Testis (tissue), 3 donors: ENCODE results near the gene MYL7. TPM values are rescaled to one million over a fixed set of nuclear protein-coding genes. Genes with fewer than 3 reads are reported as not detected.

Experiments
- DNase-seq: peaks from one replicate; pipeline ENCODE4 v3.0.0-alpha.2; 2019
- H3K27ac ChIP-seq, 2 donors: fragments of 200-600 bp; sonication (generic); one replicate each; pipeline ENCODE4 v1.5.1; 2019
- H3K27me3 ChIP-seq: fragments of 200-600 bp; sonication (generic); one replicate; pipeline ENCODE4 v1.5.1; 2019
- H3K36me3 ChIP-seq: fragments of 200-600 bp; sonication (generic); one replicate; pipeline ENCODE4 v1.5.1; 2017; ENCODE audit warnings: low read depth; ENCODE audit errors: missing control alignments
- H3K4me1 ChIP-seq: fragments of 200-600 bp; sonication (generic); one replicate; pipeline ENCODE4 v1.5.1; 2019
- H3K4me3 ChIP-seq, 2 donors: fragments of 200-600 bp; sonication (generic); one replicate each; pipeline ENCODE4 v1.5.1; 2017 to 2019
- H3K9me3 ChIP-seq: fragments of 200-600 bp; sonication (generic); one replicate; pipeline ENCODE4 v1.5.1; 2017
- POLR2A ChIP-seq: fragments of 450-650 bp; IDR thresholded peaks from one replicate; pipeline ENCODE4 v1.6.1; 2017; ENCODE audit warnings: antibody characterized with exemption, mild to moderate bottlenecking, moderate library complexity
- WGBS, 2 donors: methylation state at CpG; one replicate each; pipeline ENCODE4 v1.1.5; 2018; 5-methylcytosine and 5-hydroxymethylcytosine counted together
- intact Hi-C: fragments of 100-400 bp; cut with DNase I; formaldehyde crosslinking; loops from one replicate; pipeline ENCODE4 v1.15.1; 2023; ENCODE audit warnings: low total_unique reads
- polyA plus RNA-seq: library from polyadenylated mRNA; stranded (reverse); fragments of 350-450 nt; fragmentation: Illumina TruSeq; extraction: RNeasy Lipid Tissue Mini Kit (QIAGEN cat#74804); gene quantifications from one replicate; pipeline ENCODE4 v1.2.3, GENCODE V29; 2014; ENCODE audit warnings: low read depth, low replicate concordance; ENCODE audit not compliant: insufficient read depth
- total RNA-seq, 2 donors: library from RNA; depleted of rRNA; stranded (reverse); fragments of >200 nt; gene quantifications; one replicate each; pipeline ENCODE4 v1.2.3, GENCODE V29; 2016
- TF ChIP-seq, protein P1 (sequence below), 3 experiments: fragments of 450-650 bp in 2 of 3; fragments of 200-600 bp in 1 of 3; sonication (generic) in 1 of 3; IDR thresholded peaks; one replicate each; pipeline ENCODE4 v1.5.1; 2016 to 2019; ENCODE audit warnings: antibody characterized with exemption in 3 of 3, mild to moderate bottlenecking in 2 of 3, moderate library complexity in 1 of 3

MYL7 gene
- total and polyA plus RNA-seq, 3 donors from 2014 or later, result 1.5 to 1.7 TPM; not detected in 1

- Histone ChIP-seq H3K27me3 (no peaks in the 10 kb centered on the region), H3K36me3 (no peaks in the 10 kb centered on the region), H3K9me3 (no peaks in the 10 kb centered on the region), H3K4me1 (peaks cover 5% of the 10 kb centered on the region), H3K27ac (no peak overlapping the region), H3K4me3 (no peak overlapping the region)
- intact Hi-C loops, result no loop called here
- DNase-seq, result no peak
- 84 to 86% methylated on average over 2 of the region's 2 CpGs for WGBS, 2 donors
- TF ChIP-seq POLR2A, result no peak
- TF ChIP-seq, protein P1, sequence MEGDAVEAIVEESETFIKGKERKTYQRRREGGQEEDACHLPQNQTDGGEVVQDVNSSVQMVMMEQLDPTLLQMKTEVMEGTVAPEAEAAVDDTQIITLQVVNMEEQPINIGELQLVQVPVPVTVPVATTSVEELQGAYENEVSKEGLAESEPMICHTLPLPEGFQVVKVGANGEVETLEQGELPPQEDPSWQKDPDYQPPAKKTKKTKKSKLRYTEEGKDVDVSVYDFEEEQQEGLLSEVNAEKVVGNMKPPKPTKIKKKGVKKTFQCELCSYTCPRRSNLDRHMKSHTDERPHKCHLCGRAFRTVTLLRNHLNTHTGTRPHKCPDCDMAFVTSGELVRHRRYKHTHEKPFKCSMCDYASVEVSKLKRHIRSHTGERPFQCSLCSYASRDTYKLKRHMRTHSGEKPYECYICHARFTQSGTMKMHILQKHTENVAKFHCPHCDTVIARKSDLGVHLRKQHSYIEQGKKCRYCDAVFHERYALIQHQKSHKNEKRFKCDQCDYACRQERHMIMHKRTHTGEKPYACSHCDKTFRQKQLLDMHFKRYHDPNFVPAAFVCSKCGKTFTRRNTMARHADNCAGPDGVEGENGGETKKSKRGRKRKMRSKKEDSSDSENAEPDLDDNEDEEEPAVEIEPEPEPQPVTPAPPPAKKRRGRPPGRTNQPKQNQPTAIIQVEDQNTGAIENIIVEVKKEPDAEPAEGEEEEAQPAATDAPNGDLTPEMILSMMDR (IDR thresholded peaks at IDR 0.05), result no peak
Observed at GRCh38 chr7:44148166-44148565, 7.0 kb upstream of the MYL7 start.

GRCh38 chr7:44147026-44147991, 6.2 kb upstream of the MYL7 start:
- 64 to 75% methylated on average over 33 of the region's 33 CpGs for WGBS, 2 donors
- intact Hi-C loops, result no loop called here
- Histone ChIP-seq H3K4me3 (no peak overlapping the region), H3K27ac (no peak overlapping the region), H3K27me3 (no peaks in the 10 kb centered on the region), H3K4me1 (peaks cover 5% of the 10 kb centered on the region), H3K36me3 (no peaks in the 10 kb centered on the region), H3K9me3 (no peaks in the 10 kb centered on the region)
- DNase-seq, result no peak
- no peak for TF ChIP-seq POLR2A
- TF ChIP-seq, protein P1 (IDR thresholded peaks at IDR 0.05), result no peak

DNA sequence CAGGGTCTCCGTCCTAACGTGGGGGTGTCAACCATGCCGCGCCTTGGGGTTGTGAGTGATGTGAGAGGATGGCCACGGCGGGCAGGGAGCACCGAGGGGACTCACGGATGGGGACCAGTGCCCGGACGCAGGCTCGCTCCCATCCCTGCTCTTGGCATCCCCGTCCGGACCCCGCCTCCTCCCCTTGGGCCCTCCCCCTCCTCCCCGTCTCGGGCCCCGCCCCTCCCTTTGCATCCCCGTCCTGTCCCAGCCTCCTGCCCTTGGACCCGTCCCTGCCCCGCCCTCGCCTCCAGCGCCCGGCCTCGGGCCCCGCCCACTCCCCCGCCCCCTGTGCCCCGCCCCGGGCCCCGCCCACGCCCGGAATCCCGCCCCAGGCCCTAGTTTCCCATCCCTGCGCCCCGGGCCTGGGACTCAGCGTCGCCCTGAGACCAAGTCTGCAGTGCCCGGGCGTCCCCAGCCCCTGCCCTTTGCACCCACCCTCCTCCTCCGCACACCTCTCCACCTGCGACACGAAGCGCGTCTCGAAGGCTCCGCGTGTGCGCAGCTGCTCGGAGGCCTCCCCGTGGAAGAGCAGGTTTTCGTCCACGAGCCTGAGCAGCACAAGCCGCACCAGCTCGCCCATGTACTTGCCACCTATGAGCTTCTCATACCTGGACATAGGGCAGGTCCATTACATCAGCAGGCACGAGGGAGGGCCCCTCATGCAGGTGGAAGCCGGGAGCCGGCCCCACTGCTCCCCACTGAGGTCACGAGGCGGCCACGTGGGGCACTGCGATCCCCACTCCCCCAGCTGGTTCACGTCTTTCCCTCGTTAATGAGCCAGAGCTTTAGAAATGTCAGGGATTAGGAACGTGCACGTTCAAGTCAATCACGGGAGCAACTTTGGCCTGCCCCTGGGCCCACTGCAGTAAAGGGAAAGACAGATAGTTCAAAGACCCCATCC, 5.1 kb upstream of the MYL7 start:
- Histone ChIP-seq H3K9me3 (no peaks in the 10 kb centered on the region), H3K4me3 (peak overlapping the region; percentile 41 to 51), H3K27ac (no peak overlapping the region), H3K27me3 (no peaks in the 10 kb centered on the region), H3K36me3 (no peaks in the 10 kb centered on the region), H3K4me1 (peaks cover 5% of the 10 kb centered on the region)
- whole genome bisulfite sequencing, 2 donors, result 23 to 26% methylated on average over 30 to 50 of the region's 65 CpGs
- DNase-seq, result peak; percentile 77
- intact Hi-C loops, result no loop called here
- TF ChIP-seq POLR2A, result no peak
- TF ChIP-seq, protein P1 (IDR thresholded peaks at IDR 0.05), result no peak

DNA sequence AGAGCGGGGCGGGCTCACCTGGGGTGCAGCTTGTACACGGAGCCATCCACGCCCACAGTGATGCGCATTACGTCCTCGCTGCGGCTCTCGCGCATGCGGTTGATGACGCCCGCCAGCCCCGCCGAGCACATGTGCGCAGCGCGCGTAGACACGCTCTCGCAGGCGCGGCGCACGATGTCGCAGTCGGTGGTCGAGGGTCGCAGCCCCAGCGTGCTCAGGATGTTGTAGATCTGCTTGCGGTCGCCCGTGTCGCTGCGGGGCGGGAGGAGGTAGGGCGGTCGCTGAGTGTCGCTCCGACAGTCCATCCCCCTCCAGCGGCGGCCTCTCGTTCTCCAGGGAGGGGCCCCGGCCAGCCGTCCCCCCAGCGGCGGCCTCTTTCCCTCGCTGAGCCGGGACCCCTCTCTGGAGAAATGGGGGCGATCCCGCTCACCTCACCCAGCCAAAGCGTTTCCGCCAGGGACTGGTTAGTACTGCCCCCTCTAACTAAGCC, 4.4 kb upstream of the MYL7 start:
- DNase-seq, result no peak
- Histone ChIP-seq H3K4me3 (peak overlapping the region; percentile 41 to 51), H3K27ac (no peak overlapping the region), H3K27me3 (no peaks in the 10 kb centered on the region), H3K9me3 (no peaks in the 10 kb centered on the region), H3K4me1 (peaks cover 5% of the 10 kb centered on the region), H3K36me3 (no peaks in the 10 kb centered on the region)
- WGBS, 2 donors, result 9% methylated on average over 26 of the region's 53 CpGs; no CpG with 5 or more reads in 1 of the 2 donors
- intact Hi-C loops, result no loop called here
- TF ChIP-seq POLR2A, result no peak
- TF ChIP-seq, protein P1 (IDR thresholded peaks at IDR 0.05), result no peak
